Panc1 (cell line): Measurements from ENCODE around the gene PAPOLG. TPM values are rescaled to one million over a fixed set of nuclear protein-coding genes. Genes with fewer than 3 reads are reported as not detected.

Experiments
- ATAC-seq: fragments of 200-7000 bp; cut with Tn5 transposase; 2 replicates; pipeline ENCODE4 v1.9.1; 2020; ENCODE audit warnings: mild to moderate bottlenecking, moderate library complexity
- BruUV-seq: library from RNA; stranded (reverse); fragments of 400-500 nt; replicated peaks from 2 replicates; lab custom pipeline; 2021; lab: Mats Ljungman, UMichigan
- CTCF ChIA-PET: fragments of 300-600 bp; sonication (Branson Sonifier 250); formaldehyde crosslinking; loops from one replicate; lab custom pipeline; 2022; ENCODE audit warnings: antibody characterized with exemption; lab: Charles Lee
- POLR2A ChIA-PET: fragments of 300-600 bp; sonication (Branson Sonifier 250); formaldehyde crosslinking; loops from one replicate; lab custom pipeline; 2022; ENCODE audit warnings: antibody characterized with exemption; lab: Charles Lee
- DNase-seq: peaks from one replicate; pipeline ENCODE4 v3.0.0-alpha.2; 2010; ENCODE audit warnings: low read depth, low spot score
- H3K27ac ChIP-seq: 2 replicates; pipeline ENCODE4 v1.5.1; 2011; ENCODE audit warnings: mild to moderate bottlenecking, low read length, inconsistent platforms
- H3K27me3 ChIP-seq: fragments of 200-500 bp; sonication (Bioruptor generic); 2 replicates; pipeline ENCODE4 v1.6.0; 2014; ENCODE audit warnings: low read length, inconsistent platforms; ENCODE audit not compliant: control insufficient read depth, insufficient read depth
- H3K36me3 ChIP-seq: fragments of 200-500 bp; sonication (Bioruptor generic); 2 replicates; pipeline ENCODE4 v1.5.1; 2014; ENCODE audit warnings: inconsistent platforms, mild to moderate bottlenecking, low read length, moderate library complexity; ENCODE audit not compliant: control insufficient read depth, insufficient read depth
- H3K4me1 ChIP-seq: 2 replicates; pipeline ENCODE4 v1.5.1; 2011; ENCODE audit warnings: inconsistent platforms, mild to moderate bottlenecking, low read length, moderate library complexity; ENCODE audit not compliant: control insufficient read depth, insufficient read depth
- H3K4me3 ChIP-seq, 2 experiments: 2 replicates each; pipeline ENCODE4 v1.5.1; 2011 to 2012; ENCODE audit warnings: low read depth in 2 of 2, low read length in 2 of 2, mild to moderate bottlenecking in 2 of 2, inconsistent platforms in 1 of 2, moderate library complexity in 1 of 2
- H3K9me3 ChIP-seq: fragments of 200-500 bp; sonication (Bioruptor generic); 2 replicates; pipeline ENCODE4 v1.5.1; 2014; ENCODE audit warnings: low read depth, mild to moderate bottlenecking, inconsistent platforms, low read length, moderate library complexity; ENCODE audit not compliant: control insufficient read depth, insufficient read depth
- POLR2AphosphoS5 ChIP-seq: IDR thresholded peaks from 2 replicates; pipeline ENCODE4 v1.6.1; 2012; ENCODE audit warnings: mild to moderate bottlenecking, low read depth, low read length, moderate library complexity
- SIN3A ChIP-seq: IDR thresholded peaks from 2 replicates; pipeline ENCODE4 v1.6.1; 2012; ENCODE audit warnings: low read depth, mild to moderate bottlenecking, low read length, moderate library complexity, borderline replicate concordance; ENCODE audit not compliant: insufficient read depth
- TCF7L2 ChIP-seq: IDR thresholded peaks from 2 replicates; pipeline ENCODE4 v1.6.1; 2011; ENCODE audit warnings: mild to moderate bottlenecking, low read depth, low read length, inconsistent platforms
- in situ Hi-C: cut with HindIII; loops from 2 replicates; pipeline ENCODE4 v1.10.0; 2016; ENCODE audit warnings: low sequenced_read_pairs, low pct_unique_long_range_greater_than_20kb
- intact Hi-C: fragments of 100-400 bp; cut with micrococcal nuclease; formaldehyde crosslinking; loops from one replicate; pipeline ENCODE4 v1.10.0; 2022; ENCODE audit not compliant: unreplicated experiment
- total RNA-seq: library from RNA; stranded (reverse); gene quantifications from one replicate; pipeline ENCODE4 v1.2.1, GENCODE V29; 2021; ENCODE audit not compliant: unreplicated experiment
- TF ChIP-seq, protein P1 (sequence below), 2 experiments: IDR thresholded peaks; 2 replicates each; pipeline ENCODE4 v1.6.1; 2011 to 2012; ENCODE audit warnings: low read depth in 2 of 2, control low read depth in 1 of 2, low read length in 1 of 2, mild to moderate bottlenecking in 1 of 2, moderate library complexity in 1 of 2; ENCODE audit not compliant: insufficient read depth in 1 of 2
- TF ChIP-seq, protein P2 (sequence below): fragments of 450-650 bp; IDR thresholded peaks from 2 replicates; pipeline ENCODE4 v1.5.1; 2017; ENCODE audit warnings: mild to moderate bottlenecking

The PAPOLG gene
- total RNA-seq, 1 experiment from 2014 or later: 10.9 TPM

GRCh38 chr2:60832621-60833020 is 76.6 kb downstream of the PAPOLG start:
- no TSS peak for BruUV-seq
- DNase-seq (no peak), ATAC-seq (no peak)
- CTCF ChIA-PET: no interaction called here
- Histone ChIP-seq H3K27me3 (peaks cover 24% of the 10 kb centered on the region), H3K9me3 (no peaks in the 10 kb centered on the region), H3K4me1 (no peaks in the 10 kb centered on the region), H3K36me3 (no peaks in the 10 kb centered on the region), H3K4me3 (no peak overlapping the region), H3K27ac (no peak overlapping the region)
- intact Hi-C loops (no loop called here), in situ Hi-C loops (no loop called here)
- TF ChIP-seq, protein P1, sequence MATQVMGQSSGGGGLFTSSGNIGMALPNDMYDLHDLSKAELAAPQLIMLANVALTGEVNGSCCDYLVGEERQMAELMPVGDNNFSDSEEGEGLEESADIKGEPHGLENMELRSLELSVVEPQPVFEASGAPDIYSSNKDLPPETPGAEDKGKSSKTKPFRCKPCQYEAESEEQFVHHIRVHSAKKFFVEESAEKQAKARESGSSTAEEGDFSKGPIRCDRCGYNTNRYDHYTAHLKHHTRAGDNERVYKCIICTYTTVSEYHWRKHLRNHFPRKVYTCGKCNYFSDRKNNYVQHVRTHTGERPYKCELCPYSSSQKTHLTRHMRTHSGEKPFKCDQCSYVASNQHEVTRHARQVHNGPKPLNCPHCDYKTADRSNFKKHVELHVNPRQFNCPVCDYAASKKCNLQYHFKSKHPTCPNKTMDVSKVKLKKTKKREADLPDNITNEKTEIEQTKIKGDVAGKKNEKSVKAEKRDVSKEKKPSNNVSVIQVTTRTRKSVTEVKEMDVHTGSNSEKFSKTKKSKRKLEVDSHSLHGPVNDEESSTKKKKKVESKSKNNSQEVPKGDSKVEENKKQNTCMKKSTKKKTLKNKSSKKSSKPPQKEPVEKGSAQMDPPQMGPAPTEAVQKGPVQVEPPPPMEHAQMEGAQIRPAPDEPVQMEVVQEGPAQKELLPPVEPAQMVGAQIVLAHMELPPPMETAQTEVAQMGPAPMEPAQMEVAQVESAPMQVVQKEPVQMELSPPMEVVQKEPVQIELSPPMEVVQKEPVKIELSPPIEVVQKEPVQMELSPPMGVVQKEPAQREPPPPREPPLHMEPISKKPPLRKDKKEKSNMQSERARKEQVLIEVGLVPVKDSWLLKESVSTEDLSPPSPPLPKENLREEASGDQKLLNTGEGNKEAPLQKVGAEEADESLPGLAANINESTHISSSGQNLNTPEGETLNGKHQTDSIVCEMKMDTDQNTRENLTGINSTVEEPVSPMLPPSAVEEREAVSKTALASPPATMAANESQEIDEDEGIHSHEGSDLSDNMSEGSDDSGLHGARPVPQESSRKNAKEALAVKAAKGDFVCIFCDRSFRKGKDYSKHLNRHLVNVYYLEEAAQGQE (IDR thresholded peaks at IDR 0.05; ENCODE audit: insufficient read depth in 1 of 2, low read depth in 2 of 2, low read length in 1 of 2): no peak
- no peak for TF ChIP-seq POLR2AphosphoS5
- no peak for TF ChIP-seq TCF7L2
- TF ChIP-seq, protein P2, sequence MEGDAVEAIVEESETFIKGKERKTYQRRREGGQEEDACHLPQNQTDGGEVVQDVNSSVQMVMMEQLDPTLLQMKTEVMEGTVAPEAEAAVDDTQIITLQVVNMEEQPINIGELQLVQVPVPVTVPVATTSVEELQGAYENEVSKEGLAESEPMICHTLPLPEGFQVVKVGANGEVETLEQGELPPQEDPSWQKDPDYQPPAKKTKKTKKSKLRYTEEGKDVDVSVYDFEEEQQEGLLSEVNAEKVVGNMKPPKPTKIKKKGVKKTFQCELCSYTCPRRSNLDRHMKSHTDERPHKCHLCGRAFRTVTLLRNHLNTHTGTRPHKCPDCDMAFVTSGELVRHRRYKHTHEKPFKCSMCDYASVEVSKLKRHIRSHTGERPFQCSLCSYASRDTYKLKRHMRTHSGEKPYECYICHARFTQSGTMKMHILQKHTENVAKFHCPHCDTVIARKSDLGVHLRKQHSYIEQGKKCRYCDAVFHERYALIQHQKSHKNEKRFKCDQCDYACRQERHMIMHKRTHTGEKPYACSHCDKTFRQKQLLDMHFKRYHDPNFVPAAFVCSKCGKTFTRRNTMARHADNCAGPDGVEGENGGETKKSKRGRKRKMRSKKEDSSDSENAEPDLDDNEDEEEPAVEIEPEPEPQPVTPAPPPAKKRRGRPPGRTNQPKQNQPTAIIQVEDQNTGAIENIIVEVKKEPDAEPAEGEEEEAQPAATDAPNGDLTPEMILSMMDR: no peak
- TF ChIP-seq SIN3A: no peak
- POLR2A ChIA-PET: no interaction called here

- TF ChIP-seq, protein P1 (IDR thresholded peaks at IDR 0.05; ENCODE audit: insufficient read depth in 1 of 2, low read depth in 2 of 2, low read length in 1 of 2): no peak
- TF ChIP-seq, protein P2: no peak
- H3K4me1 ChIP-seq: no peaks in the 10 kb centered on the region
- DNase-seq (no peak), ATAC-seq (no peak)
- no peaks in the 10 kb centered on the region for H3K9me3 ChIP-seq
- intact Hi-C loops (no loop called here), in situ Hi-C loops (no loop called here)
- H3K4me3 ChIP-seq: no peak overlapping the region
- ChIA-PET POLR2A (no interaction called here), CTCF (no interaction called here)
- BruUV-seq: no TSS peak
- no peaks in the 10 kb centered on the region for H3K36me3 ChIP-seq
- H3K27me3 ChIP-seq: peaks cover 24% of the 10 kb centered on the region
- no peak overlapping the region for H3K27ac ChIP-seq
These were observed 78.2 kb downstream of the PAPOLG start for GRCh38 chr2:60834270-60834717.
